Esophagus squamous epithelium (tissue), 4 donors: Measurements from ENCODE around the gene CCDC93.

Experiments
- CTCF ChIP-seq, 6 experiments: fragments of 450-650 bp in 4 of 6; fragments of 200-600 bp in 2 of 6; sonication (generic) in 2 of 6; IDR thresholded peaks; one replicate each; pipeline ENCODE4 v1.5.1; 2016 to 2019; ENCODE audit warnings: antibody characterized with exemption in 6 of 6, mild to moderate bottlenecking in 4 of 6, moderate library complexity in 4 of 6
- POLR2A ChIP-seq, 4 donors: fragments of 450-650 bp; IDR thresholded peaks; one replicate each; pipeline ENCODE4 v1.6.1; 2017; ENCODE audit warnings: antibody characterized with exemption in 4 of 4, mild to moderate bottlenecking in 4 of 4, moderate library complexity in 3 of 4

- no peak for TF ChIP-seq POLR2A (IDR thresholded peaks at IDR 0.05)
- no peak for TF ChIP-seq CTCF (IDR thresholded peaks at IDR 0.05)
Observed at GRCh38 chr2:118048401-118048800, 34.5 kb upstream of the CCDC93 start.
